GM21619 (cell line): ENCODE results near the gene CAPN3.

Source experiments
- ATAC-seq: cut with Tn5 transposase; IDR thresholded peaks from one replicate; pipeline ENCODE4 v1.9.1; 2021; ENCODE audit not compliant: unreplicated experiment

CAPN3 gene

GRCh38 chr15:42392309-42393024 is 33.2 kb downstream of the CAPN3 start:
- ATAC-seq, result no peak

DNA sequence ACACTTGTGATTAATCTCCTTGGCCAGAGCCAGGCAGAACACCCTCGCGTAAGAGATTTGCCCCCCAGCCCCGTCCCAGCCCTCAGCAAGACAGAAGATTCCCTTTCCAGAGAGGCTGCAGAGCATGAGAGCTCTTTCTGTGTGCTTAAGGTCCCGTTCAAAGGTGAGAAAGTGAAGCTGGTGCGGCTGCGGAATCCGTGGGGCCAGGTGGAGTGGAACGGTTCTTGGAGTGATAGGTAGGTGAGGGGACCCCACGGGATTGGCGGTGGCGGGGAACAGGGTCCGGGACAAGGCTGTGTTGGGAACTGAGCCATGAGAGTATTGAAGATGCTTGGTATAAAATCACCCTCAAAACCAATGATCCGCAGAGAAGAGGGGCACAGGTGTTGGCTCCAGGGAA is 34.8 kb downstream of the CAPN3 start:
- ATAC-seq, result no peak

DNA sequence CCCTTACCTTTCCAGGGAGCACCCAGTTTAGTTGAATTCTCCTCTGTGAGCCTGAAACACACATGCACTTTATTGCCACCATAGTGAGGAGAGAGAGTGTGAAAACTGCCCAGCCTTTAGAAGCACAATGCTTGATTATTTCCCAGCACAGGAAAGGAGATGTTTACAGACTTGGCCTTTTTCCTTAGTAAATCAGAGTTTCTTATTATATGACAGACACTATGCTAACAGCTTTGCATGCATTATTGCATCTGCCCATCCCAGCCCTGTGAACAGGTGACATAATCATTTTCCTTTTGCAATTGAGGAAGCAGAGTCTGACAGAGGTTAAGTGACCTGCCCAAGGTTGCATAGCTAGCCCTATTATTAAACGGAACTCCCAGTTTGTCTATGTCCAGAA is 36.5 kb downstream of the CAPN3 start:
- no peak for ATAC-seq

GRCh38 chr15:42401544-42402454 is 42.5 kb downstream of the CAPN3 start:
- no peak for ATAC-seq

GRCh38 chr15:42402455-42403205 is 43.3 kb downstream of the CAPN3 start:
- no peak for ATAC-seq

DNA sequence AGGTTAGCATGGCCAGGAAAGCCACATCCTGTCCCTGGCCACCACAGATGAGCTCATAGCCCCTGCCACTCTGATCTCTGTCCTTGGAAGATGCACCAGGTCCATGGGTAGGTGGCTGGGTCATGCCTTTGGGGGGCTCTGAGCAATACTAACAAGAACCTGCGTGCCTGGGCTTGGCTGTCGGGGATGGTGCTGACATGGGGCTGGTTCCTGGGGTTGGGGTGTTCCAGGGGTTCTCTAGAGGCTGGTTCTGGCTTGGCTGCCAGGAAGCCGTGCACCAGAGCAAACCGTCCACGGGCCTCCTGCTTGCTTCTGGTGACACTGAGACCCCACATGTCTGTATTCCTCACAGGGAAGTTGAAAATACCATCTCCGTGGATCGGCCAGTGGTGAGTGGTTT is 44.1 kb downstream of the CAPN3 start:
- no peak for ATAC-seq

DNA sequence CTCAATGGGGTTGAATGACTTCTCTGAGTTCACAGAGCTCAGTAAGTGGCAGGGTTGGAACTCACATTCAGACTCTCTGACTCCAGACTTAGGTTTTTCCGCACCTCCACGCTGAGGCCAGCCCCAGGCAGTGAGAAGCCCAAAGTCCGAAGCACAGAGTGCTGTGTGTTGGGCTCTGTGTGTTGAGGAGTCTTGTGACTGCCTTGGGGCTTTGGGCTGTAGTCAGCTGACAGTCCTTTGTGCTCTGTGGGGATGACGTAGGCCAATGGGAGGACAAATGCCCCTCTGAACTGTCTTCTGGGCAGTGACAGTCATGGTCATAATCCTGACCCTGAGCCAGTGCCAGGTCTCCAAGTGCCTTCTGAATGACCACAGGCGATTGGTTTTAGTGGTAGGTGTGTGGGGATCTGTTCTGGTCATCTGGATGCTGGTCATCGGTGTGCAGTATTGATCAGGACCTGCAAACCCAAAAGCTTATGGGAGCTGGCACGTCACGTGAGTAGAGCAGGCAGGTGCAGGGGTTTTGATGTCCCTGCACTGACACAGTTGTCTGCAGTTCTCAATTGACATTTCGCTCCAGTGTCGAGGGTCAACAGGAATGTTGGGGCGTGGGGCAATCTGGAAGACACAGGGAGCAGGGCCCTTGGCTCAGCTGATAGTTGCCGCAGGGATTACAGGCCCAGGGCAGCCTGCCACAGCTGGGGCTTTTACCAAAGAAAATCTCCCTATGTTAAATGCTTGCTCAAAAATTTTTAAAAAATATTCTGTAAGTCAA is 45.3 kb downstream of the CAPN3 start:
- ATAC-seq, result no peak

GRCh38 chr15:42405863-42406482 is 46.7 kb downstream of the CAPN3 start:
- ATAC-seq, result no peak

DNA sequence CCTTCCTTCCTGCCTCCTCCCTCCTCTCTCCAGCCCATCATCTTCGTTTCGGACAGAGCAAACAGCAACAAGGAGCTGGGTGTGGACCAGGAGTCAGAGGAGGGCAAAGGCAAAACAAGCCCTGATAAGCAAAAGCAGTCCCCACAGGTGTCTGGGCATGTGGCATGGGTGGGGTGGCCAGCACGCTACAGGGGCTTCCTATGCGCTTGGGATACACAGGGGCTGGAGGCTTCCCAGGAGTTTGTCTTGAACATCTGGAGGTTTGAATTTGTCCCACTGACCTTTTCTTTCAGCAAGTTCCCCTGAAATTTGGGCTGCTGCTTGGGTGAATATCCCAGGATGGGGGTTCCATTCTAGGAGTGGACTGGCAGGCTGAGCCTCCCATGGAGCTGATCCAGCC is 48.9 kb downstream of the CAPN3 start:
- no peak for ATAC-seq

- ATAC-seq, result no peak
Measured at GRCh38 chr15:42409011-42409410, 49.7 kb downstream of the CAPN3 start.

DNA sequence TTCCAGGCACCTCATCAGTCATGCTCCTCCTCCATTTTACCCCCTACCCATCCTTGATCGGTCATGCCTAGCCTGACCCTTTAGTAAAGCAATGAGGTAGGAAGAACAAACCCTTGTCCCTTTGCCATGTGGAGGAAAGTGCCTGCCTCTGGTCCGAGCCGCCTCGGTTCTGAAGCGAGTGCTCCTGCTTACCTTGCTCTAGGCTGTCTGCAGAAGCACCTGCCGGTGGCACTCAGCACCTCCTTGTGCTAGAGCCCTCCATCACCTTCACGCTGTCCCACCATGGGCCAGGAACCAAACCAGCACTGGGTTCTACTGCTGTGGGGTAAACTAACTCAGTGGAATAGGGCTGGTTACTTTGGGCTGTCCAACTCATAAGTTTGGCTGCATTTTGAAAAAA is 52.6 kb downstream of the CAPN3 start:
- no peak for ATAC-seq

DNA sequence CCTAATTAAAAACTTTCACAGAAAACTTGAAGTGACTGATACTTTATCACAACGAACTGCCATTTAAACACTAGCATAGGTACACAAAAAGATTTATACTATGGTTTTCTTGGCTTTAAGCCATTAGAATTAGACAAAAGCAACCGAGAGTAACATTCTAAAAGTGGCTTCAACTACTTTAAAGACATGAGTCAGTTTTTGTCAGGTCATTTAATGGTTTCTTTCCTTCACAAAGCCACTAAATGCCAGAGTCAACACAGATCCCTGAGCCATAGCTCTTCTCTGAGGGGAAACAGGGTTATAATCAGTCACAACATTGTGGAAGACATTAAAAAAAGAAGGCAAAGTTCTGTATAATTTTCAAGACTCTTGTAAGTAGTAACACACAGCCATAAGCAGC is 54.6 kb downstream of the CAPN3 start:
- no peak for ATAC-seq

GRCh38 chr15:42419369-42419768 is 60.1 kb downstream of the CAPN3 start:
- ATAC-seq, result no peak

GRCh38 chr15:42421376-42421775 is 62.1 kb downstream of the CAPN3 start:
- no peak for ATAC-seq

DNA sequence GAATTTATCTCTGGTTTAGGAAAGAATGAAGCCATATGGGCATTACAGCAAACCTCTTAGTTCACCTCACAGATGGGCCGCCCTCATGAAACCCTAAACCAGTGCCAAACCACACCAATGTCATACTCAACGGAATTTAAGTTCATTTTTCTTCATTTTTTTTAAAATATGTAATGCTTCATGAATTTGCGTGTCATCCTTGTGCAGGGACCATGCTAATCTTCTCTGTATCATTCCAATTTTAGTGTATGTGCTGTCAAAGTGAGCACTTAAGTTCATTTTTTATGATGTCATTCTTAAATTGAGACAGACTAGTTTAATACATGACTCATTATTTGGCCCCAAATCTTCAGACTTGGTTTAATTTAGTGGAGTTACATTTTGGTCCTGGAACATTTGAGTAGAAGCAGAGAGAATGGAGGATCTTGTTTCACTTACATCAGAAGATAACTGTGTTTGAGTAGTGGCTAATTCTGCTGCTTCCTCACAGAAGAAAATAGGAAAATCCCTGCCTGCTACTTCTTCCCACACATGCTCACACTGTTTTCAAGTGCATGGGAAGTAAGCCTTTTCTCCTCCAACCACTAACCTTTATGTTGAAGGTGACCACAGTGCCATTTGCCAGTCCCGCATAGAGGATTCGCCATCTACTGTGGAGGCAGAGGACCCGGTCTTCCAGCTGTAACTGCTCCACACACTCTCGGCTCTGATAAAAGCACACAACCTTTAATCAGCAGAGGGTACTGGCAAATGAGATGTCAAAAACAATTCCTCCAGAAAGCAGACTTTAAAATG is 68.3 kb downstream of the CAPN3 start:
- no peak for ATAC-seq

- no peak for ATAC-seq
Measured at GRCh38 chr15:42444415-42445063, 85.2 kb downstream of the CAPN3 start.

DNA sequence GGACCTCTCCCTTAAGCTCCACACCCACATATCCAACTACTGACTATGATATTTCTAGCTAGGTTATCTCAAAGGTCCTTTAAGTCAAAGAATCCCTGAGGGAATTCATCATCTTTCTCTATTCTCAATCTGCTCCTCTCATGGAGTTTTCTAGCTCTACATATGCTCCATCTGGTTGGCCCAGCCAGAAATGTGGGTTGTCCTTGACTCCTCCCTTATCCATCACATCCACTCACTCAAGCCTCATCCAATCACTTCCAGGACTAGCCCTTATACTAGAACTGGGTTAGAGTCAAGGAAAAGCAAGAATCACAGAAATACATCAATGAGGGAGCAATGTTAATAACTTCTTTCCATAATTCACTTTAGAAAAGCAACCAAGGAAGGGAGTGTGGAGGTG is 86.2 kb downstream of the CAPN3 start:
- ATAC-seq, result no peak

DNA sequence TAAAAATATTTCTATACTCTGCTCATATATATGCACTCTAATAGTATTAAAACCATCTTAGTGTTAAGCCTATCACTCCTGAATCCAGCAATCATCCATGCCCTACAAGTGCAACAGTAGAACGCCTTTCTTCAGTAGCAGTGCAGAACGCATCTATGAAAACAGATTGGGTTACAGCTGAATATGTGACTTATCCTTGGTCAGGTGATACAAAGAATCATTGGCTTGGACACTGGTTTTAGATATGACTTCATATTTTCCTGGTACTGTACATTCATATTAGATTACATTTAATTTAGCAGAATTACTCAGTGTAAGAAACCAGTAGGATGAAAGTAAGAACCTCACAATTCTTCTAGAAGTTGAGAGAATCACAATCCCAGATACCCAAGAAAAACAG is 88.3 kb downstream of the CAPN3 start:
- ATAC-seq, result no peak

GRCh38 chr15:42448281-42448680 is 89.0 kb downstream of the CAPN3 start:
- no peak for ATAC-seq
